LNCaP clone FGC (cell line): ENCODE measurements around the gene VPS36.
"Not testable (repeated sequence)": the region's sequence is repeated elsewhere in the genome, so short reads cannot be mapped to it uniquely, and the experiment has no call there.

Experiments
- DNase-seq: peaks from one replicate; pipeline ENCODE4 v3.0.0-alpha.2; 2011; ENCODE audit warnings: low read depth
- H3K4me3 ChIP-seq: 2 replicates; pipeline ENCODE4 v1.5.1; 2011; ENCODE audit warnings: mild to moderate bottlenecking, low read depth, low read length, control low read depth
- TF ChIP-seq, protein P1 (sequence below): IDR thresholded peaks from 2 replicates; pipeline ENCODE4 v1.5.1; 2012; ENCODE audit warnings: mild to moderate bottlenecking; ENCODE audit not compliant: control insufficient read depth, insufficient read depth; ENCODE audit errors: extremely low read depth

VPS36 gene

DNA sequence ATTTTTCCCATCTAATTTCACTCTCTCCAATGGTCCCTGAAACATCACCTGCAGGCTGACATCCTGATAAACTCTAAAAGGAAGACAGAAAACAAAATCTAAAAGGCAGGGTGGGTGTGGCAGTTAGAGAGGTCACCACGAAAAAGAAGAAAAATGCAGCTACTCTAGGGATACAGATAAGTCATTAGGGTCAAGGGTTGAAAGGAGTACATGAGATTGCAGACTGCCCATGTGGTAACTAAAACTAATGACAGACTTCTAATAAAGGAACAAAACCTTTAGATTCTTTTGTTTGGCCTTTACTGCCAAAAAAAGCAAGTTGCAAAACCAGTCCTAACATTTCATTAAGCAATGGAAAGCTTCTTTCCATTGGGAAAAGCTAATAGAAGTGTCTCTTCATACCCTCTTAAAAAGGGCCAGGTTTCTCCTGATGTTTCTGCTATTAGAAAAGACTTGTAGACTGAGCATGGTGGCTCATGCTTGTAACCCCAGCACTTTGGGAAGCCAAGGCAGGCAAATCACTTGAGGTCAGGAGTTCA is 75.5 kb downstream of the VPS36 start:
- no peak overlapping the region for H3K4me3 ChIP-seq
- TF ChIP-seq, protein P1, sequence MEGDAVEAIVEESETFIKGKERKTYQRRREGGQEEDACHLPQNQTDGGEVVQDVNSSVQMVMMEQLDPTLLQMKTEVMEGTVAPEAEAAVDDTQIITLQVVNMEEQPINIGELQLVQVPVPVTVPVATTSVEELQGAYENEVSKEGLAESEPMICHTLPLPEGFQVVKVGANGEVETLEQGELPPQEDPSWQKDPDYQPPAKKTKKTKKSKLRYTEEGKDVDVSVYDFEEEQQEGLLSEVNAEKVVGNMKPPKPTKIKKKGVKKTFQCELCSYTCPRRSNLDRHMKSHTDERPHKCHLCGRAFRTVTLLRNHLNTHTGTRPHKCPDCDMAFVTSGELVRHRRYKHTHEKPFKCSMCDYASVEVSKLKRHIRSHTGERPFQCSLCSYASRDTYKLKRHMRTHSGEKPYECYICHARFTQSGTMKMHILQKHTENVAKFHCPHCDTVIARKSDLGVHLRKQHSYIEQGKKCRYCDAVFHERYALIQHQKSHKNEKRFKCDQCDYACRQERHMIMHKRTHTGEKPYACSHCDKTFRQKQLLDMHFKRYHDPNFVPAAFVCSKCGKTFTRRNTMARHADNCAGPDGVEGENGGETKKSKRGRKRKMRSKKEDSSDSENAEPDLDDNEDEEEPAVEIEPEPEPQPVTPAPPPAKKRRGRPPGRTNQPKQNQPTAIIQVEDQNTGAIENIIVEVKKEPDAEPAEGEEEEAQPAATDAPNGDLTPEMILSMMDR = no peak
- no peak for DNase-seq

GRCh38 chr13:52374389-52374788 is 76.0 kb downstream of the VPS36 start:
- TF ChIP-seq, protein P1 = no peak
- H3K4me3 ChIP-seq = no peak overlapping the region
- peak; percentile 70 for DNase-seq

DNA sequence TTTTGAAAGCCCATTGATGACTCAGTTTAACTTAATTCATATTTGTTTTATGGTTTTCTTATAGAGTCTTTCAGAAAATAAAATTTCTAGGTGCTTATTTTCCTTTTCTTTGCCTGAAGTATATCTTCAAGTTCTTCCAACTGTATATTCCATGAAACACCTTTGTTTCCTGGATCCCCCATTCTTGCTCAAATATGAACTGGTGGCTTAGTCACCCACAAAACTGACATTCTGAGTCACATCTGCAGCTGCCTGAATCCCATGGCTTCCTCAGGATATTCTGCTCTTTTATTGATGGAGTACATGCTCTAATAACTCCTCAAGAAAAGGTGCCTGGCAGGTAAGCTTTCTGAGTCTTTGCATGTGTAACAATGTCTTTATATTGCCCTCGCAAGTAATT is 77.2 kb downstream of the VPS36 start:
- DNase-seq = not testable (repeated sequence)

GRCh38 chr13:52371736-52372247 is 78.6 kb downstream of the VPS36 start:
- no peak for DNase-seq
- H3K4me3 ChIP-seq = no peak overlapping the region
- TF ChIP-seq, protein P1 = no peak

More for the DNA sequence above, 77.2 kb downstream of the VPS36 start:
- H3K4me3 ChIP-seq = not testable (repeated sequence)

- peak; percentile 35 for DNase-seq
- TF ChIP-seq, protein P1 = no peak
- no peak overlapping the region for H3K4me3 ChIP-seq
Observed at GRCh38 chr13:52366291-52366690, 84.1 kb downstream of the VPS36 start.
